Myocyte (in vitro differentiated cells): ENCODE results near the gene SMIM44. TPM values are rescaled to one million over a fixed set of nuclear protein-coding genes. Genes with fewer than 3 reads are reported as not detected.
A peak's percentile ranks its signal among the peaks of the same experiment; 100 is the strongest.
"Not testable (repeated sequence)": the region's sequence is repeated elsewhere in the genome, so short reads cannot be mapped to it uniquely, and the experiment has no call there.

ENCODE experiments used
- DNase-seq: peaks from one replicate; pipeline ENCODE4 v3.0.0-alpha.2; 2012; ENCODE audit warnings: low read depth
- polyA plus RNA-seq: library from polyadenylated mRNA; unstranded; fragments of >200 nt; gene quantifications from one replicate; pipeline ENCODE4 v1.2.1, GENCODE V29; 2012; ENCODE audit warnings: missing spikeins
- total RNA-seq: library from RNA; depleted of rRNA; stranded (reverse); fragments of >200 nt; gene quantifications from 2 replicates; pipeline ENCODE4 v1.2.3, GENCODE V29; 2014

The SMIM44 gene
- not detected in 2 replicates for total RNA-seq
- polyA plus RNA-seq, result not detected

DNA sequence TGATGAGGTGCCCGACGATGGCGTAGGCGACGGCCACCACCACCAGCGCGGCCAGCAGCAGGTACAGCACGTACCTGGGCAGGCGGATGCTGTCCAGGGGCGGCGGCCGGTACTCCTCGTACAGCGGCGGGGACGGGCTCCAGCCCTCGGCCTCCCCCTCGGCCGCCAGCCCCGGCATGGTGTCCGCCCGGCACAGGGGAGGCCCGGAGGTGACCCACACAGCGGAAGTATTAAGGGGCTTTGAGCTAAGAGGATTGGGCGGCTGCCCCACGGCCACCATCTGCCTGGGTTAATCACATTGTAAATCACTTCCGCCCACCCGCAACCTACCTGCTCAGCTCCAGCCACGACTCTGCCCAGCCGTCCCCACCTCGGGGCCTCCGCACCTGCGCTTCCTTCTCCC lies at the start of gene SMIM44:
Gene SMIM44, minus strand, starts transcription at position 216 of the 403 bp plus-strand sequence. Its CDS starts 38 bp downstream, at position 178.
- no peak for DNase-seq

- DNase-seq, result no peak
These were observed 49.8 kb upstream of the SMIM44 start for GRCh38 chr19:3533033-3533432.

- DNase-seq, result no peak
These were observed 49.0 kb upstream of the SMIM44 start for GRCh38 chr19:3532154-3532786.

DNA sequence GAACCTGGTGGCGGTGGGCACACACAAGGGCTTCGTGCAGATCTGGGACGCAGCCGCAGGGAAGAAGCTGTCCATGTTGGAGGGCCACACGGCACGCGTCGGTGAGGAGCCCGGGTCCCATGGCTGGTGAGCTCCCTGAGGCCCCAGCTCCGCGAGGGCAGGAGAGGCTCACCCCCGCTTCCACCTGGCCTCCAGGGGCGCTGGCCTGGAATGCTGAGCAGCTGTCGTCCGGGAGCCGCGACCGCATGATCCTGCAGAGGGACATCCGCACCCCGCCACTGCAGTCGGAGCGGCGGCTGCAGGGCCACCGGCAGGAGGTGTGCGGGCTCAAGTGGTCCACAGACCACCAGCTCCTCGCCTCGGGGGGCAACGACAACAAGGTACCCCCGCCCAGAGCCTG lies 48.5 kb upstream of the SMIM44 start:
- DNase-seq, result no peak

DNA sequence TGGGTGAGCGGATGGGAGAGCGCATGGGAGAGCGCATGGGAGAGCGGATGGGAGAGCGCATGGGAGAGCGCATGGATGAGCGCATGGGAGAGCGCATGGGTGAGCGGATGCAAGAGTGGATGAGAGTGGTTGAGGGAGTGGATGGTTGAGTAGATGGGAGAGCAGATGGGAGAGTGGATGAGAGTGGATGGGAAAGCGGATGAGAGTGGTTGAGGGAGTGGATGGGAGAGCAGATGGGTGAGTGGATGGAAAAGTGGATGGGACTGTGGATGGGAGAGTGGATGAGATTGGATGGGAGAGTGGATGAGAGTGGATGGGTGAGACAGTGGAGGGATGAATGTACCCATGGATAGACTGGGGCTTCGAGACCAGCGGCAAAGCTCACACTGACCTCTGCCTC lies 47.1 kb upstream of the SMIM44 start:
- DNase-seq, result no peak

DNA sequence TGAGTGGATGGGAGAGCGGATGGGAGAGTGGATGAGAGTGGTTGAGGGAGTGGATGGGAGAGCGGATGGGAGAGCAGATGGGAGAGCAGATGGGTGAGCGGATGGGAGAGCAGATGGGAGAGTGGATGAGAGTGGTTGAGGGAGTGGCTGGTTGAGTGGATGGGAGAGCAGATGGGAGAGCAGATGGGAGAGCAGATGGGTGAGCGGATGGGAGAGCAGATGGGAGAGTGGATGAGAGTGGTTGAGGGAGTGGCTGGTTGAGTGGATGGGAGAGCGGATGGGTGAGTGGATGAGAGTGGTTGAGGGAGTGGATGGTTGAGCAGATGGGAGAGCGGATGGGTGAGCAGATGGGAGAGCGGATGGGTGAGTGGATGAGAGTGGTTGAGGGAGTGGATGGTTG lies 46.1 kb upstream of the SMIM44 start:
- DNase-seq, result not testable (repeated sequence)

- DNase-seq, result no peak
These were observed 45.4 kb upstream of the SMIM44 start for GRCh38 chr19:3528539-3529211.

- DNase-seq, result no peak
These were observed 44.8 kb upstream of the SMIM44 start for GRCh38 chr19:3528080-3528479.

DNA sequence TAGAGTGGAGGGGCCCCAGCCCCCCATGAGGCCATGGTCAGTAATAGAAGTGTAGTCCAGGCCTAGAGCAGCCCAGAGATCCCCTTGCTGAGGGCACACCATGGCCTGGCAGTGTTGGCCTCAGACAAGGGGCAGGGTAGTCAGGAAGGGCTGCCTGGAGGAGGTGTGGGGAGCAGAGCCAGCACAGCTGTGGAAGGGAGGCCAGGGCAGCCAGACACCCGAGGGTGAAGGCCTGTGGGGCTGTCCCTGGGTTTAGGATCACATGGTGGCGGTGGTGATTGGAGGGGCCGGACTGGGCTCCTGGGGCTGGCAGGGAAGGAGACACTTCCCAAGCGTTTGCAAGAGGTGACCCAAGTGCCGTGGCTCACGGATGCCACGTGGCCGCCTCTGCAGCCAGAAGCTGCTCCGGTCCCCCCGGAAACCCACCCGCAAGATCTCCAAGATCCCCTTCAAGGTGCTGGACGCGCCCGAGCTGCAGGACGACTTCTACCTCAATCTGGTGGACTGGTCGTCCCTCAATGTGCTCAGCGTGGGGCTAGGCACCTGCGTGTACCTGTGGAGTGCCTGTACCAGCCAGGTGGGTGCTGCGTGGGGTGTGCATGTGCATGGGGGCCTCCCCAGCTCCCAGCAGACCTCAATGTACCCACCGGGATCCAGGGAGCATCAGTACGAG lies 44.1 kb upstream of the SMIM44 start:
- no peak for DNase-seq

DNA sequence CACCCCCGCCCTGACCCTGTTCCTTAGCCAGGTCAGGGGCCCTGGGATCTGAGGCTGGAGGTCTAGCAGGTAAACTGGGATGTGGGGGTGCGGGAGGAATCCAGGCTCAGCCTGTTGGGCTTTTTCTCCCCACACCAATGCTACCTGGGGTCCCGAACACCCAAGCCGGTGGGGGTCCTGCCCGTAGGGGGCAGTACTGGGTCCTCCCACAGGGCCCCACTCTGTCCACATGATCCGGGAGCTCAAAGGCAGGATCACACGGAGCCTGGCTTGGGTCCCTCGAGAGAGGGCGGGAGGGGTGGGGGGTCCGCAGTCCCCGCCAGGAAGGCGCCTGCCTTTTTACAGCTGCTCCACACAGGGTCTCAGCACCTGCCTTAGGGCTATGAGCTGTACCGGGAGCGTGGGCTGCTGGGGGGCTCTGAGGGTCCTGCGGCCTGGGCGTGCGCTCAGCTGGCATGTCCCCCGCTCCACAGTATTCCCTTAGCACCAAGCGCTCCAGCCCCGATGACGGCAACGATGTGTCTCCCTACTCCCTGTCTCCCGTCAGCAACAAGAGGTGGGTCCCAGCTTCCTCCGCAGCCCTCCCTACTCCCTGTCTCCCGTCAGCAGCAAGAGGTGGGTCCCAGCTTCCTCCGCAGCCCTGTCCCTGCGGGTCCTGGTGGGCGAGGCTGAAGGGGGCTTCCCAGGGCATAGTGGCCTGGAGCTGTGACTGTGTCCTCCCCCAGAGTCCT lies 43.4 kb upstream of the SMIM44 start:
- DNase-seq, result no peak

DNA sequence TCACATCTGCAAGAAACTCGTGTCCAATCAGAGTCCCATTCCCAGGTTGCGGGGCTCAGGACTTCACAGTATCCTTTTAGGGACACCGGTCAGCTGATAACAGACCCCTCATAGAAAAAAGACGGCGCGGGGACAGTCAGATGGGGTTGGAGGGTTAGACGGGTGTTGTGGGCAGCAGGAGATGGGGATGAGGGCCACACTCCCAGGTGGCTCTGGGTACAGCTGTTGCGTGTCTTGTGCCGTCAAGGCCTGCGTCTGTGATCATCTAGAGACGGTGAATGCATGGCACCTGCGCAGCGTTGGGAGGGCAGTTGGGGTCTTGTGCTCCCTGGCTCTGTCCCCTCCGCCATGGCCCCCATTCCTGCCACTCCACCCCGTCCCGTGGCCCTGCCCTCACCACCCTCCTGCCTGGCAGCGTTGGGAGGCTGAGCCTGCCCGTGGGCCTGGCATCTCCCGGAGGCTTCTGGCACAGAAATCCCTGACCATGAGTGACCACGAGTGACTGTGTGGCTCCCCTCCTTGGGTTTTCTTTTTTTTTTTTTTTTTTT lies 41.7 kb upstream of the SMIM44 start:
- no peak for DNase-seq

GRCh38 chr19:3524078-3524842 lies 41.0 kb upstream of the SMIM44 start:
- DNase-seq, result no peak

DNA sequence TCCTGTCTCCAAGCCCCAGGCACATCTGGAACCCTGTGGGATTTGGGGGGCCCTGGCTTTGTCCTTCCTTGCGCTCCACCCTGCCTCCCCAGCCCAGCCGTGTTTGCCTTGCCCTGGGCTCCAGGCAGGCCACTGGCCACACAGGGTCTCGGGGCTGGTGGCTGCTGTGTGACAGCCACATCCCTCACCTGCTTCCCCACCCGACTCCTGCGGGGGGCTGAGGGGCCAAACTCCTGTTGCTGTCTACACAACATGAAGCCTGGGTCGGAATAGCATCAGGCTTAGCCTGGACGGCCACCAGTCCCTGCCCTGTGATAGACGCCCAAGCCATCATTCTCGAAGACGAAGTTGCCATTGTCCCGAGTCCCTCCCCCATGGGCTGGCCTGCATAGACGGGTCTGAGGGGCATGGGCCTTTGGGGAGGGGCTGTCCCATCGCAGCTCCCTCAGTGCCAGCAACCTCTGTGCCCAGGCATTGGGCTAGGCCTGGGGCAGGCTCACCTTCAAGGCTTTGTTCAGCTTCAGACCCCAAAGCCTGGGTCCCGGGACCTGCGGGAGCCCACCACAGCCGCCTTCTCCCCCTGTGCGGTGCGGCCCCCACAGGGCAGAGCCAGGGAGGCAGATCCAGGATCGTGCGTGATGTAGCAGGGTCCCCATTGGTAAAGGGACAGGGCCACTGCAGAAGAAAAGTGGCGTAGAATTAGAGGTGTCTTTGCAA lies 40.3 kb upstream of the SMIM44 start:
- DNase-seq, result no peak

DNA sequence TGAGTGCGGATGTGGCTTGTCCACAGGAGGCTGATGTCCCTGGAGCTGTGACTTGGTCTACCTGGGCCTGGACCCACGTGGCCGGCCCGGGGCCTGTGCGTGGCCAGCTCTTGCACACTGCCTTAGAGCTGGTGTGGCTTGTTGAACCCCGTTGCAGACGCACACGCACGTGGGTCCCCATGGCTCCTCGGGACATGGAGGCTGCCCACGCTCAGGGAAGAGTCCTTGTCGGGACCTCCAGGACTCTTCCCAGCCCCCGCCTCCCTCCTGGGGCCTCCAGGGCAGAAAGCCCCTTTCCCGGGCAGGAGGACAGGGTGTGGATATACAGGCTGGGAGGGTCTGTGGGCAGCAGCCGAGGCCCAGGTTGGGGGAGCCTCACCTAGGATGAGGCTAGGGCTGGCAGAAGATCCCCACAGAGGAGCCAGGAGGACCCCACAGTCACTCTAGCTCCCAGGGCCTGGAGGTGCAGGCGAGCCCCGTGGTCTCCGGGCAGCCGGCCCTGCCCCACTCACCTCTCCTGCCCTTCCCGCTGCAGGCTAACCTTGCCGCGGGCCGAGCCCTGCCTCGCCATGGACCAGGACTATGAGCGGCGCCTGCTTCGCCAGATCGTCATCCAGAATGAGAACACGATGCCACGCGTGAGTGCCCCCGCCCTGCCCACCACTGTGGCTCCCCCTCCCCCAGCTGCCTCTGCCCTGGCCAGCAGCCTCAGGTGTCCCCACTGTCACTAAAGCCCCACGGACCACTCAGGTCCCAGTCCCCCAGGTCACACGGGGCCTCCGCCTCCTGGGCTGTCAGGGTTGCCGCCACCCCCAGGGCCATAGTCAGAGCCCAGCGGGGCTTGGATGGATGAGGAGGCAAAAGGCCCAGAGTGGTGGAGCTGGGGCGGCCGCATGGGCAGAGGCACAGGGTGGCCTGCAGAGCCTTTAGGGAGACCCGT lies 39.5 kb upstream of the SMIM44 start:
- no peak for DNase-seq

DNA sequence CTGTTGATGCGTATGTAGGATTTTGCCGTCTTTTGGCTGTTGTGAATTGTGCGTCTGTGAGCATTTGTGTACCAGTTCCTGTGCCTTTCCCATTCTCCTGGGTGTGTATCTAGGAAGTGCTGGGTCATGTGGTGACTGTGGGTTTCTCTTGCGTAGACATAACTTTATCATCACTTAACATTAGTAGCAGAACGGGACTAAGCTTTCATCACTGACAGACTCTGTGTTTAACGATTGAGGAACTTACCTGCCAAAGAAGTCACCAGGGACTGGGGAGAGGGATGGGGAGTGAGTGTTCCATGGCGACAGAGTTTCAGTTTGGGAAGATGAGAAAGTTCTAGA lies 37.8 kb upstream of the SMIM44 start:
- no peak for DNase-seq

DNA sequence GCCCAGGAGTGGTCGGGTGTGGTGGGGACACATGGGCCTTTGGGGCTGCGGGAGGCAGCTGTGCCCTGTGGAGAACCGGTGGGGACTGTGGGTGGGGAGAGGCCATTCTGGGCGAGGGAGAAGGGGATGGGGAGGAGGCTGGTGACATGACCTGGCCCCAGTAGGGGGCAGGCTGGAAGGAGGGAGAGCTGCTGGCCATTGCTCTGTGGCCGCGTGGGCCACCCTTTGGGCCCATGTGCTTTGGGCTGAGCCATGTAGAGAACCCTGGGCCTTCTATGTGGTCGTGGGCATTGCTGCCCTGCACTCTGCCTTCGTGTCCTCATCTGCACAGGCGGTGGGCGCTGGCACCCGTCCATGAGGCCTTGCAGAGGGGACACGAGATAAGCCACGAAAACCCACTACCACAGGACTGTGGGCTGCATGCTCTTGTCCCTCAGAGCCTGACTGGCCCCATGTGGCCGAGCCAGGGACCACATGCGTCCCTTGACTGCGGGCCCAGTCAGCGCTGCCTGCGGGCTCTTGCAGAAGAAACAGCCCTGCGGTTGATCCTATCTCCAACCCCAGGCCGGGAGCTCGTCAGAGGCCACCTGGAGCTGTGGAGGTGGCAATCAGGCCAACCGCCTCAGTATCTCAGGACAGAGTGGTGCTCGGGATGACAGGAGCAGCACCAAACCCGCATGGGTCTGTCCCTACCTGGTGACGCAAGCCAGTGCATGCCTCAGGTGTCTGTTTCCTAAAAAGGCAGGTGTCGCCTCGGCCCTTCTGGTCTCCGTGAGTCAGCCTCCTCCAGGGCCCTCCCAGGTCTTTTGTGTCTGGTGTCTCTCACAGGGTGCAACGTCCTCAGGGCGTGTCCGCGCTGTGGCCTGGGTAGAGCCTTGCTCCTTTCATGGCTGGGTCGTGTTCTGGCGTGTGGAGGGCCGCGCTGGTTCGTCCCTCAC lies 37.2 kb upstream of the SMIM44 start:
- DNase-seq, result peak; percentile 52

DNA sequence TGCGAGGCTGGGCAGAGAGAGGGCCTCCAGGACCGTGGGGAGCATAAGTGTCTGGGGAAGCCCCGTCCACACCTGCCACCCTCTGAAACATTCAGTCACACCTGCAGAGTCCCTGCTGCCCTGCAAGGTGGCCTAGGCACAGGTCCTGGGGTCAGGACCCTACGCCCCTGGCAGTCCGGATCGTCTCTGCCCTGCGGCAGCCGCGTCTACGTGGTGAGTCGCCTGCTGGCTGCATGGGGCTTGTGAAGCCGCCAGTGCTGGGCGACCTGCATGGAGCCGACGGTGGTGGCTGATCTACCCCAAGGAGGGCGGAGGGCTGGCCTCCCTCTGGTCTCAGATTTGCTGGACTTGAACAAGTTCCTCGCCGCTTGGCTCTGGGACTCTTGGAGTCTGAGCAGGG lies 35.9 kb upstream of the SMIM44 start:
- no peak for DNase-seq

DNA sequence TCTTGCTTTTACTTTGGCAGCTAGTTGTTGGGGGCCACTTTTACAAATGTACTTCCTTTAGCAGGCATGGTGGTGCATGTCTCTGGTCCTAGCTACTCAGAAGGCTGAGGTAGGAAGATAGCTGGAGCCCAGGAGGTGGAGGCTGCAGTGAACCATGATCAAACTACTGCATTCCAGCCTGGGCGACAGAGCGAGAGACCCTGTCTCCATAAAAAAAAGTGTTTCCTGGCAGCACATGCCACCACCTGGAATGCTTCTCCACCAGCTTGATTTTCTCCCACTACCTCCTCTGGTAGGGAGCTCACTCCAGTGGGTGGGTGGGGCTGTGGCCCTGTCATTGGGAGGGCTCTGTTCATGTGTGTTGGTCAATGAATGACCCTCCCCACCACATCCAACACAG lies 35.4 kb upstream of the SMIM44 start:
- no peak for DNase-seq
